ENCODE data around the gene OR4C11. TPM values are rescaled to one million over a fixed set of nuclear protein-coding genes. Genes with fewer than 3 reads are reported as not detected.

OR4C11 gene
- total RNA-seq (not detected), polyA plus RNA-seq (not detected)

DNA sequence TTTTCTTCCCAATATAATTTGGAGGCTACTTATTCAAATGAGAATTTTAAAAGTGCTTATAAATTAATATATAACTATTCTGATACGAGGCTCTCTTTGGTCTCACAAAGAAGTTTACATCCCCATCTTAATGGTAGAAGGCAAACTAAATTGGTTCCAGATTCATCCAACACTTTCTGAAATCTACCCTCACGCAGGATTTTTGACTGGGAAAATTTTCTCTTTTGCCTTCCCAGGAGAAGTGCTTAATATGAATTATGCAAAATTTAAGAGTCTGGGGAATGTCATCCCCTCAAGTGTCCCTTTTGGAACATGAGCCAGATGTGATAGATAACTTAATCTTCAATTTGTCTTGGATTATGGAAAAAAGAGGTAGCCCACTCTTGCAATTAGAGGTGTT is at the start of gene OR4C11:
OR4C11 (minus strand) TSS at position 101 of the 400 bp plus-strand sequence. CDS start 3,272 bp downstream, outside the sequence.
- TF ChIP-seq POLR2AphosphoS5 (IDR thresholded peaks at IDR 0.05) (no peak), EP300 (IDR thresholded peaks at IDR 0.05) (no peak), POLR2A (IDR thresholded peaks at IDR 0.05) (no peak)
- H3K27ac ChIP-seq = no peak within 1 kb of the TSS
- H3K27me3 ChIP-seq = no peaks in the 10 kb centered on the region
- no peak within 1 kb of the TSS for H3K4me3 ChIP-seq
- no peaks in the 10 kb centered on the region for H3K36me3 ChIP-seq
- WGBS, 2 donors = 44 to 49% methylated on average over 2 of the region's 2 CpGs
- intact Hi-C loops (cut with DNase I) = no loop called here
- no peak for DNase-seq
- no peaks in the 10 kb centered on the region for H3K4me1 ChIP-seq
- H3K9me3 ChIP-seq = no peaks in the 10 kb centered on the region

DNA sequence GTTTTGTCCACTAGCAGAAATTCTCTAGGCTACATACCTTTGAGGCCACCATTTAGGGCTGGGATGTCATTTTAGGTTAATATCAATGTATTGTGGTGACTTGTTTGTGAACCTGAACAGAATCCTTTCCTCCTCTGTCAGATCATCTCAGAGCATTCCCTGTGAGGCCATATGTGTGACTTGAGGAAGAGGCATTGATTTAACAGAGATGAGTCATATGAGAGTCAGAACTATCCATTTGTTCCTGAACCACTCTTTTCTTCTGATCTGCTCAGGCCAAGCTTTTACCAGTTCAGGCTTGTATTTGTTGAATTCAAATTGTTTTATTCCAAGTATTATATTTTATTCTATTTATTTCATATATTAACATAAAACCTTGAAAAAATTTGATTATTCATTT is 47.7 kb upstream of the OR4C11 start:
- Histone ChIP-seq H3K4me3 (no peak overlapping the region), H3K9me3 (no peaks in the 10 kb centered on the region), H3K27me3 (no peaks in the 10 kb centered on the region), H3K27ac (no peak overlapping the region), H3K4me1 (no peaks in the 10 kb centered on the region), H3K36me3 (no peaks in the 10 kb centered on the region)
- intact Hi-C loops (cut with DNase I) = no loop called here
- TF ChIP-seq EP300 (IDR thresholded peaks at IDR 0.05) (no peak), POLR2AphosphoS5 (IDR thresholded peaks at IDR 0.05) (no peak), CTCF (IDR thresholded peaks at IDR 0.05) (no peak), POLR2A (IDR thresholded peaks at IDR 0.05) (no peak)
- no peak for DNase-seq

GRCh38 chr11:55652560-55652959 is 45.1 kb upstream of the OR4C11 start:
- no peak for DNase-seq
- 67 to 75% methylated on average over 1 of the region's 1 CpG for WGBS, 2 donors
- H3K36me3 ChIP-seq = no peaks in the 10 kb centered on the region
- no peaks in the 10 kb centered on the region for H3K27me3 ChIP-seq
- H3K27ac ChIP-seq = no peak overlapping the region
- H3K4me1 ChIP-seq = no peaks in the 10 kb centered on the region
- H3K9me3 ChIP-seq = no peaks in the 10 kb centered on the region
- no peak for TF ChIP-seq CTCF (IDR thresholded peaks at IDR 0.05)
- TF ChIP-seq POLR2AphosphoS5 (IDR thresholded peaks at IDR 0.05) = no peak
- TF ChIP-seq EP300 (IDR thresholded peaks at IDR 0.05) = no peak
- TF ChIP-seq POLR2A (IDR thresholded peaks at IDR 0.05) = no peak
- intact Hi-C loops (cut with DNase I) = no loop called here
- H3K4me3 ChIP-seq = no peak overlapping the region

- no peak within 1 kb of the TSS for H3K27ac ChIP-seq
- TF ChIP-seq CTCF (IDR thresholded peaks at IDR 0.05) (no peak), EP300 (IDR thresholded peaks at IDR 0.05) (no peak), POLR2AphosphoS5 (IDR thresholded peaks at IDR 0.05) (no peak), POLR2A (IDR thresholded peaks at IDR 0.05) (no peak)
- WGBS, 2 donors = 75 to 76% methylated on average over 2 of the region's 2 CpGs
- no peak for DNase-seq
- intact Hi-C loops (cut with DNase I) = no loop called here
- no peaks in the 10 kb centered on the region for H3K9me3 ChIP-seq
- no peak within 1 kb of the TSS for H3K4me3 ChIP-seq
- H3K4me1 ChIP-seq = no peaks in the 10 kb centered on the region
- no peaks in the 10 kb centered on the region for H3K36me3 ChIP-seq
- no peaks in the 10 kb centered on the region for H3K27me3 ChIP-seq
Observed at GRCh38 chr11:55648027-55648426, 40.6 kb upstream of the OR4C11 start, which contains the start of gene OR4S2. TSS of gene OR4S2 (plus strand) at chr11:55648327. CDS start at chr11:55650904, 2,577 bp downstream.

DNA sequence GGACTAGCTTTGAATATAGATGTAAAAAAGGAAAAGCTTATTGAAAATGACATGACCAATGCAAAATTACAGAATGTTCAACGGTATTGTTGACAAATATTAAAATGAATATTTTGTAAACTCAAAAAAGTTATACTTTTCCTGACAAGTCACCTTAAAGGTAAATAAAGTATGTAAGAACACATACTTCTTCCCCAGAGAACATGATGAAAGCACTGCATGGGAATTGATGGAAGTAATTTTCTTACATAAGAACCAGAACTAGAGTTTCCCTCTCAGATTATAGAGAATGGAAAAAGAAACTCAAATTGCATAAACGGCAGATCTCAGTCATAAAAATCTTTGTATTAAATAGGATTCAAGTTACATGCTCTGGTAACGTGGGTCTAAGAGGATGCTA is 27.4 kb upstream of the OR4C11 start, which contains the start of gene OR4P4:
OR4P4 (plus strand) TSS at position 301 of the 400 bp plus-strand sequence.
- intact Hi-C loops (cut with DNase I) = no loop called here
- Histone ChIP-seq H3K4me3 (no peak within 1 kb of the TSS), H3K27me3 (no peaks in the 10 kb centered on the region), H3K36me3 (no peaks in the 10 kb centered on the region), H3K9me3 (no peaks in the 10 kb centered on the region), H3K4me1 (no peaks in the 10 kb centered on the region), H3K27ac (no peak within 1 kb of the TSS)
- TF ChIP-seq POLR2A (IDR thresholded peaks at IDR 0.05) = no peak
- no peak for TF ChIP-seq EP300 (IDR thresholded peaks at IDR 0.05)
- TF ChIP-seq POLR2AphosphoS5 (IDR thresholded peaks at IDR 0.05) = no peak
- TF ChIP-seq CTCF (IDR thresholded peaks at IDR 0.05) = no peak
- DNase-seq = no peak
- 47 to 51% methylated on average over 3 of the region's 3 CpGs for WGBS, 2 donors
